GM21528 (cell line): ENCODE results near the gene GGACT.
"Not testable (repeated sequence)": the region's sequence is repeated elsewhere in the genome, so short reads cannot be mapped to it uniquely, and the experiment has no call there.

Source experiments
- ATAC-seq: cut with Tn5 transposase; IDR thresholded peaks from one replicate; pipeline ENCODE4 v1.9.1; 2021; ENCODE audit warnings: mild to moderate bottlenecking, moderate library complexity; ENCODE audit not compliant: unreplicated experiment, low FRiP score

Gene GGACT

GRCh38 chr13:100602493-100603111, 14.0 kb upstream of the GGACT start:
- no peak for ATAC-seq

- no peak for ATAC-seq
Measured at GRCh38 chr13:100601716-100602115, 13.1 kb upstream of the GGACT start.

DNA sequence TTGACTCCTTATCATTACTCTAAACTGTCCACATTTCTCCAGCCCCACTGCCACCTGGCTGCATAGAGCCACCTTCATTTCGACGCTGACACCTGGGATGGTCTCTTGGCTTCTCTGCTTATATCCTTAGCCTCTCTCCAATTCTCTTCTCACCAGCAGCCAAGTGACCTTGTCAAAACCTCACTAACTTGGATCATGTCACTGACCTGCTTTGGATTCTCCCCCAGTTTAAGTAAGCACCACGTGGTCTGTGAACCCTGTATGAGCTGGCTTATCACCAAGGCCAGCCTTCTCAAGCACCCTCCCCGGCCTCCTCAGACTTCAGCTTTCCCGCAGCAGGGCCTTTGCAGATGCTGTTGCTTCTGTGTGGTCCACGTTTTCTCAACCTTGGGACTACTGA, 12.3 kb upstream of the GGACT start:
- no peak for ATAC-seq

- ATAC-seq = no peak
Measured at GRCh38 chr13:100600461-100600860, 11.9 kb upstream of the GGACT start.

- no peak for ATAC-seq
Measured at GRCh38 chr13:100597253-100597652, 8.7 kb upstream of the GGACT start.

GRCh38 chr13:100596516-100596915, 7.9 kb upstream of the GGACT start:
- ATAC-seq = no peak

GRCh38 chr13:100594731-100595130, 6.1 kb upstream of the GGACT start:
- ATAC-seq = no peak

GRCh38 chr13:100594255-100594654, 5.7 kb upstream of the GGACT start:
- ATAC-seq = no peak

- no peak for ATAC-seq
Measured at GRCh38 chr13:100589178-100589725, 663 bp upstream of the GGACT start.

- ATAC-seq = no peak
Measured at GRCh38 chr13:100584896-100585295, 3.7 kb downstream of the GGACT start.

DNA sequence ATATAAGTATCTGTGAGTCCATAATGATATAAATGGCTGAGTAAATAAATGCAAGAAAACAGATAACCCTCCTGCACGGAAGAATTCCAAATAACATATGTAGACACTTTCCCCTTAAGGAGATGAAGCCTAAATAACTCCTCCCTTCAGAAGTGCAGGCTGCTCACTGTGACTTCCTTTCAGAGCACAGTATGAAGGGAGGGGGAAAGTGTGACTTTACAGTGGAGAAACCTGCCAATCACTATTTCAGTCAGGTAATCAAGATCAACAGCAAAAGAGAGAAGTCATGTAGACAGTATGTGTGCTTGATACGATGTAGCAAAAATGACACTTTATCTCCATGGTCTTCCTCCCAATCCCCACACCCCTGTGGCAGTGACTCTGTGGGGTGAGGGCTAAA, 7.1 kb downstream of the GGACT start:
- ATAC-seq = no peak

DNA sequence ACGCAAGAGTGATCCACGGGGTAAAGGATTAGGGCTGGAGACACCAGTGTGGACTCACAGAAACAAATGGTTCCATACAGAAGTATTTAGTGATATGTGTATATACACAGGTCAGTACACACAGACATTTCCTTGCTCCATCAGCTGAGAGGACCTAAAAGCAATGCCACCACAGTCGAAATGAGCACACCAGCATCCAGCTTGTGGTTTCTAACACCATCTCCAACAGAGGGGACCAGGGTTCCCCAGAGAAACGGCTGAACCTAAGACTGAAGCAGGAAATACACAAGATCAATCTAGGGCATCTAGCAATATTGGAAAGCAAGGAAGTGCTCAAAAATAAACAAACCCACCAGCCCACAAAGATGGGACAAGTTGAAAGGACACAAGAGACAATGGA, 7.6 kb downstream of the GGACT start:
- no peak for ATAC-seq

DNA sequence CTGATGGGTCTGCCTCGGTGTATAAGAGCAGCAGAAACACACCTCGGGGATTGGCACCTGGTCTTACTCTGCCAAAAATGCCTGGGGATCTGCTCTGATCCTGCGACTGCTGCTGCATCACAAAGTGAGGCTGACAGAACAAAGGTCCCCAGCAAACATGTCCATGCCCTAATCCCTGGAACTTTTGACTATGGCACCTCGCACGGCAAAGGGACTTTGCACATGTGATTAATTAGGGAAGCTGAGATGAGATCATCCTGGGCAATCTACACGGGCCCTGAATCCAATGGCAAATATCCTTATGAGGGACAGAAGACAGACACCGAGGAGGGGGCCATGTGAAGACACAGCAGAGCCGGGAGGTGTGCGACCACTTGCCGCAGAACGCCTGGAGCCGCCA, 8.5 kb downstream of the GGACT start:
- ATAC-seq = no peak

- not testable (repeated sequence) for ATAC-seq
Measured at GRCh38 chr13:100577239-100577638, 11.3 kb downstream of the GGACT start.

- ATAC-seq = peak; percentile 95
Measured at GRCh38 chr13:100573121-100573520, 15.5 kb downstream of the GGACT start.

- ATAC-seq = no peak
Measured at GRCh38 chr13:100566543-100566942, 22.0 kb downstream of the GGACT start.

- no peak for ATAC-seq
Measured at GRCh38 chr13:100565286-100565685, 23.3 kb downstream of the GGACT start.

- ATAC-seq = no peak
Measured at GRCh38 chr13:100564444-100565223, 24.0 kb downstream of the GGACT start.

DNA sequence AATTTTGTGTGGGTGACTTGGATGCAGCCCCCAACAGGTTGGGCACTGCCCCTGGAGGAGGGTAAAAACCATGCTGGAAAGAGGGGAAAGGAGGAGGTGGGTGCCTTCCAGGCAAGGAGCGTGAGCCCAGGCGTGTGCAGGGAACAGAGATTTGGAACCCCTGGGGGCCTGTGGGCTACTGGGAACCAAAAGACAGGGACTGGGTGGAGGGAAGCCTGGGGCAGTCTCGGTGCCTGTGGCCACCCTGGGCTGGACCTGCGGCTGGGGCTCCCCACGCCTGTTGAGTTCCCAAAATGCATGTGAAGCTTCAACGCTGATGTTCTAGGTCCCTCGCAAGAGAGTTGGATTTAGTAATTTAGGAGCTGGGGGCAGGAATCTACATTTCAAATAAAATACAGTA, 24.8 kb downstream of the GGACT start:
- ATAC-seq = no peak

GRCh38 chr13:100561599-100562204, 26.9 kb downstream of the GGACT start:
- ATAC-seq = no peak

GRCh38 chr13:100561158-100561499, 27.5 kb downstream of the GGACT start:
- no peak for ATAC-seq
